Upper lobe of left lung (tissue), 6 donors: ENCODE results near the gene RNF5. TPM values are rescaled to one million over a fixed set of nuclear protein-coding genes. Genes with fewer than 3 reads are reported as not detected.

Source experiments
- ATAC-seq, 2 donors: fragments of 200-7000 bp; cut with Tn5 transposase; one replicate each; pipeline ENCODE4 v1.9.1; 2022; ENCODE audit warnings: mild to moderate bottlenecking in 2 of 2, moderate library complexity in 2 of 2; ENCODE audit not compliant: low FRiP score in 2 of 2
- DNase-seq, 2 donors: peaks; one replicate each; pipeline ENCODE4 v3.0.0-alpha.2; 2019 to 2020
- H3K27ac ChIP-seq, 4 donors: fragments of 200-600 bp; sonication (generic); one replicate each; pipeline ENCODE4 v1.5.1; 2016 to 2019
- H3K27me3 ChIP-seq, 4 donors: fragments of 200-600 bp; sonication (generic); one replicate each; pipeline ENCODE4 v1.5.1; 2017 to 2019
- H3K36me3 ChIP-seq, 4 donors: fragments of 200-600 bp; sonication (generic); one replicate each; pipeline ENCODE4 v1.5.1; 2016 to 2019
- H3K4me1 ChIP-seq, 4 donors: fragments of 200-600 bp; sonication (generic); one replicate each; pipeline ENCODE4 v1.5.1; 2018 to 2019
- H3K4me3 ChIP-seq, 4 donors: fragments of 200-600 bp; sonication (generic); one replicate each; pipeline ENCODE4 v1.5.1; 2017 to 2019; ENCODE audit warnings: mild to moderate bottlenecking in 2 of 4, moderate library complexity in 1 of 4
- H3K9me3 ChIP-seq, 4 donors: fragments of 200-600 bp; sonication (generic); one replicate each; pipeline ENCODE4 v1.5.1; 2018 to 2019
- EP300 ChIP-seq, 4 donors: sonication (generic); formaldehyde crosslinking; IDR thresholded peaks; one replicate each; pipeline ENCODE4 v1.5.1; 2017; ENCODE audit warnings: antibody characterized with exemption in 4 of 4, control low read depth in 2 of 4
- POLR2A ChIP-seq, 4 donors: fragments of 450-650 bp; IDR thresholded peaks; one replicate each; pipeline ENCODE4 v1.5.1; 2016 to 2017; ENCODE audit warnings: antibody characterized with exemption in 4 of 4, mild to moderate bottlenecking in 2 of 4
- POLR2AphosphoS5 ChIP-seq, 2 donors: sonication (generic); formaldehyde crosslinking; IDR thresholded peaks; one replicate each; pipeline ENCODE4 v1.5.1; 2017; ENCODE audit warnings: antibody characterized with exemption in 2 of 2
- WGBS, 2 donors: methylation state at CpG; one replicate each; pipeline ENCODE4 v1.1.5; 2017 to 2018; 5-methylcytosine and 5-hydroxymethylcytosine counted together
- total RNA-seq, 6 donors: library from RNA; depleted of rRNA in 4 of 6; stranded (reverse); fragments of >200 nt in 4 of 6; gene quantifications; one replicate each; pipeline versions ENCODE4 v1.1.0 to v1.2.1, GENCODE V29; 2016 to 2021
- TF ChIP-seq, protein P1 (sequence below), 6 experiments: fragments of 450-650 bp in 4 of 6; fragments of 200-600 bp in 2 of 6; sonication (generic) in 2 of 6; IDR thresholded peaks; one replicate each; pipeline ENCODE4 v1.5.1; 2016 to 2019; ENCODE audit warnings: antibody characterized with exemption in 6 of 6
- donor health status: DM: no; HTN: no; CAD: no; lungs with moderate emphysema.
- donor health status: DM: no; HTN: yes; CAD: no; lungs with severe emphysema.

Gene RNF5
- total RNA-seq, 6 donors from 2014 or later, result 23.0 to 73.6 (median 59.1) TPM

GRCh38 chr6:32146287-32146686, 31.9 kb upstream of the RNF5 start:
- H3K4me1 ChIP-seq, result peaks cover 0 to 22% (median 4%) of the 10 kb centered on the region in 4 donors
- TF ChIP-seq EP300 (IDR thresholded peaks at IDR 0.05) (no peak), POLR2AphosphoS5 (IDR thresholded peaks at IDR 0.05) (no peak), POLR2A (IDR thresholded peaks at IDR 0.05) (no peak)
- TF ChIP-seq, protein P1, sequence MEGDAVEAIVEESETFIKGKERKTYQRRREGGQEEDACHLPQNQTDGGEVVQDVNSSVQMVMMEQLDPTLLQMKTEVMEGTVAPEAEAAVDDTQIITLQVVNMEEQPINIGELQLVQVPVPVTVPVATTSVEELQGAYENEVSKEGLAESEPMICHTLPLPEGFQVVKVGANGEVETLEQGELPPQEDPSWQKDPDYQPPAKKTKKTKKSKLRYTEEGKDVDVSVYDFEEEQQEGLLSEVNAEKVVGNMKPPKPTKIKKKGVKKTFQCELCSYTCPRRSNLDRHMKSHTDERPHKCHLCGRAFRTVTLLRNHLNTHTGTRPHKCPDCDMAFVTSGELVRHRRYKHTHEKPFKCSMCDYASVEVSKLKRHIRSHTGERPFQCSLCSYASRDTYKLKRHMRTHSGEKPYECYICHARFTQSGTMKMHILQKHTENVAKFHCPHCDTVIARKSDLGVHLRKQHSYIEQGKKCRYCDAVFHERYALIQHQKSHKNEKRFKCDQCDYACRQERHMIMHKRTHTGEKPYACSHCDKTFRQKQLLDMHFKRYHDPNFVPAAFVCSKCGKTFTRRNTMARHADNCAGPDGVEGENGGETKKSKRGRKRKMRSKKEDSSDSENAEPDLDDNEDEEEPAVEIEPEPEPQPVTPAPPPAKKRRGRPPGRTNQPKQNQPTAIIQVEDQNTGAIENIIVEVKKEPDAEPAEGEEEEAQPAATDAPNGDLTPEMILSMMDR (IDR thresholded peaks at IDR 0.05), result no peak
- ATAC-seq (no peak), DNase-seq (no peak)
- WGBS, 2 donors, result 74 to 86% methylated on average over 1 of the region's 1 CpG
- no peak overlapping the region for H3K27ac ChIP-seq
- peaks cover 0 to 31% (median 14%) of the 10 kb centered on the region in 4 donors for H3K27me3 ChIP-seq
- no peaks in the 10 kb centered on the region for H3K9me3 ChIP-seq
- no peaks in the 10 kb centered on the region for H3K36me3 ChIP-seq
- no peak overlapping the region for H3K4me3 ChIP-seq

- 47 to 55% methylated on average over 4 of the region's 4 CpGs for WGBS, 2 donors
- no peaks in the 10 kb centered on the region for H3K9me3 ChIP-seq
- no peak overlapping the region for H3K27ac ChIP-seq
- peaks cover 0 to 24% (median 4%) of the 10 kb centered on the region in 4 donors for H3K4me1 ChIP-seq
- no peak for DNase-seq
- ATAC-seq, result no peak
- peaks cover 0 to 31% (median 14%) of the 10 kb centered on the region in 4 donors for H3K27me3 ChIP-seq
- H3K4me3 ChIP-seq, result no peak overlapping the region
- no peak for TF ChIP-seq POLR2A (IDR thresholded peaks at IDR 0.05)
- TF ChIP-seq EP300 (IDR thresholded peaks at IDR 0.05), result no peak
- no peak for TF ChIP-seq POLR2AphosphoS5 (IDR thresholded peaks at IDR 0.05)
- TF ChIP-seq, protein P1 (IDR thresholded peaks at IDR 0.05), result no peak
- no peaks in the 10 kb centered on the region for H3K36me3 ChIP-seq
Measured at GRCh38 chr6:32146687-32147086, 31.5 kb upstream of the RNF5 start.

DNA sequence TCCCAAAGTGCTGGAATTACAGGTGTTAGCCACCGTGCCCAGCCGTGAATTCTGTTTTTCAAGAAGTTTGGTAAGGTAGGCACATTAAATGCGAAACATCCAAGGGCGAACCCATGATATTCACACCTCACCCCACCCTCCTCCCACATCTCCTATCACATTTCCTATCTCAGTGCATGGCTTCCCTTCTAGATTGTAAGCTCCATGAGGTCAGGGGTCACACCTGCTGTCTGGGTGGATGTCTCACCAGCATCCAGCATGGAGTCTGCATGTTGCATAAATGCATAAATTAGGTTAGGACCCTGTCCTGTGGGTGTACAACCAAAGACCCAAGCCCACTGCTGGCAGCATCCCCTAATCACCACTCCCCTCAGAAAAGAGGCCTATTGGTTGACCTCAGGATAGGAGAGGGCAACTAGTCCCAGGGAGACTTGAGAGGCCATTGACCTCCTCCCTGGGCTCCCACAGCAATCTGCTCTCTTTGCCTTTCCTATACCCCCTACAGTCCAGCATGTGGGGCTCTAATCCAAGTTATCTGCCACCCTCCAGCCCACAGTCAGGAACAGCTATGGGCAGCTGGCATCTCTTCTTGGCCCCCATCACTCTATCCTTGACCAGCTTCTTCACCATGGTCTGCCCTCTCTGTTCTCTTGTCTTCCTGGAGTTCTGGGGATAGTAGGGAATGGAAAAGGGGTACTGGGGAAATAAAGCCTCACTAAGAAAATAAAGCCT, 30.6 kb upstream of the RNF5 start:
- no peak for DNase-seq
- TF ChIP-seq POLR2A (IDR thresholded peaks at IDR 0.05), result no peak
- no peak for TF ChIP-seq EP300 (IDR thresholded peaks at IDR 0.05)
- Histone ChIP-seq H3K4me3 (no peak overlapping the region), H3K36me3 (no peaks in the 10 kb centered on the region), H3K27ac (no peak overlapping the region), H3K9me3 (no peaks in the 10 kb centered on the region), H3K4me1 (peaks cover 6 to 31% (median 10%) of the 10 kb centered on the region in 4 donors), H3K27me3 (peaks cover 0 to 35% (median 14%) of the 10 kb centered on the region in 4 donors)
- 86 to 88% methylated on average over 4 of the region's 4 CpGs for WGBS, 2 donors
- ATAC-seq, result no peak

GRCh38 chr6:32148289-32149091, 29.7 kb upstream of the RNF5 start:
- DNase-seq, result peak; percentile 52 to 61
- Histone ChIP-seq H3K4me1 (peaks cover 16 to 40% (median 19%) of the 10 kb centered on the region in 4 donors), H3K27me3 (peaks cover 0 to 35% (median 14%) of the 10 kb centered on the region in 4 donors), H3K27ac (no peak overlapping the region), H3K4me3 (peak overlapping the region in 3 of 4 donors; percentile 18 to 37 (median 30)), H3K9me3 (no peaks in the 10 kb centered on the region), H3K36me3 (no peaks in the 10 kb centered on the region)
- TF ChIP-seq POLR2A (IDR thresholded peaks at IDR 0.05) (no peak), POLR2AphosphoS5 (IDR thresholded peaks at IDR 0.05) (no peak), EP300 (IDR thresholded peaks at IDR 0.05) (no peak)
- TF ChIP-seq, protein P1 (IDR thresholded peaks at IDR 0.05), result no peak
- ATAC-seq, result peak; percentile 54 to 77
- 29 to 50% methylated on average over 39 of the region's 39 CpGs for WGBS, 2 donors

GRCh38 chr6:32149092-32149755, 29.0 kb upstream of the RNF5 start:
- H3K27ac ChIP-seq, result no peak overlapping the region
- WGBS, 2 donors, result 42 to 70% methylated on average over 42 to 47 of the region's 47 CpGs
- ATAC-seq, result no peak
- H3K4me3 ChIP-seq, result peak overlapping the region in 2 of 4 donors; percentile 30 to 37
- H3K36me3 ChIP-seq, result no peaks in the 10 kb centered on the region
- H3K4me1 ChIP-seq, result peaks cover 22 to 47% (median 26%) of the 10 kb centered on the region in 4 donors
- DNase-seq, result peak in 1 of 2 donors; percentile 76
- peaks cover 0 to 35% (median 14%) of the 10 kb centered on the region in 4 donors for H3K27me3 ChIP-seq
- no peaks in the 10 kb centered on the region for H3K9me3 ChIP-seq
- TF ChIP-seq POLR2AphosphoS5 (IDR thresholded peaks at IDR 0.05) (no peak), EP300 (IDR thresholded peaks at IDR 0.05) (no peak), POLR2A (IDR thresholded peaks at IDR 0.05) (no peak)
- TF ChIP-seq, protein P1 (IDR thresholded peaks at IDR 0.05), result no peak
